HG02759 (cell line): ENCODE results near the gene PTPRC.

ENCODE experiments used
- ATAC-seq: cut with Tn5 transposase; IDR thresholded peaks from one replicate; pipeline ENCODE4 v1.9.1; 2021; ENCODE audit warnings: mild to moderate bottlenecking, moderate library complexity; ENCODE audit not compliant: unreplicated experiment

The PTPRC gene

DNA sequence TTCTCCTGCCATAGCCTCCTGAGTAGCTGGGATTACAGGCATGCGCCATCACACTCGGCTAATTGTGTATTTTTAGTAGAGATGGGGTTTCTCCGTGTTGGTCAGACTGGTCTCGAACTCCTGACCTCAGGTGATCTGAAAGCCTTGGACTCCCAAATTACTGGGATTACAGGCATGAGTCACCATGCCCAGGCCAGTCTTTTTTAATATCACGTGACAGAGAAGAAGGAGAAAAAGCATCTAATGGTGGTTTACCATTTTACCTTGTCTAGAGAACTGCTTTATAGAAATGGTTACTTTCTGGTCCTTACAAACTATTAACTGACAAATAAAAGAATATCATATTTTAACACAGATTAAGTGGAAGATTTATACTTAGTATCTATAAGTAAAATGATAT, 168.0 kb downstream of the PTPRC start:
- ATAC-seq = no peak
